Heart left ventricle (tissue), 13 donors: ENCODE data around the gene ADCY1.

Experiments
- POLR2A ChIP-seq, 2 donors: fragments of 450-650 bp; IDR thresholded peaks; one replicate each; pipeline ENCODE4 v1.6.1; 2017; ENCODE audit warnings: antibody characterized with exemption in 2 of 2, mild to moderate bottlenecking in 2 of 2, moderate library complexity in 2 of 2
- TF ChIP-seq, protein P1 (sequence below), 12 donors: fragments of 200-600 bp; sonication (generic) in 4 of 12; IDR thresholded peaks; one replicate each; pipeline versions ENCODE4 v1.5.0 to v1.8.0; 2018 to 2022; ENCODE audit warnings: antibody characterized with exemption in 12 of 12, mild to moderate bottlenecking in 5 of 12
- donor health status: ischemic (EF 13 %, LVEDD 7.1; RV severe dilation, severe dysfunction).
- donor health status: DM: no; HTN: yes; CAD: no.
- donor health status: DM: no; HTN: no; CAD: no.
- donor health status: ischemic (EF 25% LVEDD 6.9; RV normal size, moderate dysfunction).
- donor health status: ischemic (EF 25% LVEDD 5.7; RV mildly dilated, moderate dysfunction).
- donor health status: ischemic (EF 35%, LVEDD 5.7; RV mildly dilated, moderate dysfunction).
- donor health status: nonischemic (EF 11% LVEDD 7.7; RV severe dilation, severe dysfunction).
- donor health status: DM: yes; HTN: yes; CAD: no.
- donor health status: PGD.
- donor health status: ischemic (EF 29% LVEDD 5.4; RV normal size, mild dysfunction).
- donor health status: nonischemic (EF 23%, LVEDD 6.1; RV moderate dilation, normal function).

DNA sequence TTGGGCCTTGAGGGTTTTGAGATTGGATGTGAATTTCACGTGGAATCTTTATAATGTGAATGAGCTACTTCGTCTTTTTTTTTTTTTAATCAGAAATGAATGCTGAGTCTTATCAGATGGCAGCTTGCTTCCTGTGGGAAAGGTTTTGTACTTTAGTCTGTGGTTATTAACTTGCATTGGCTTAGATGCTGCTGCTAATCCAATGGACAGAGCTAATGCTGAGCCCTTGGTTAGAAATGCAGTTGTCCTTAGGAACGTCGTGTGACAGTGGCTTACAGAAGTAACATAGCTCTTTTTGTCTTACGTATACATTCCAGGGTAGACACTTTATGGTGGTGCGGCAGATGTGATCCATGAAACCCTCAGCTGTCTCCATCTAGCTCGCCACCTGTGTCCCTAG lies 32.8 kb downstream of the ADCY1 start:
- TF ChIP-seq POLR2A (IDR thresholded peaks at IDR 0.05) = no peak
- TF ChIP-seq, protein P1, sequence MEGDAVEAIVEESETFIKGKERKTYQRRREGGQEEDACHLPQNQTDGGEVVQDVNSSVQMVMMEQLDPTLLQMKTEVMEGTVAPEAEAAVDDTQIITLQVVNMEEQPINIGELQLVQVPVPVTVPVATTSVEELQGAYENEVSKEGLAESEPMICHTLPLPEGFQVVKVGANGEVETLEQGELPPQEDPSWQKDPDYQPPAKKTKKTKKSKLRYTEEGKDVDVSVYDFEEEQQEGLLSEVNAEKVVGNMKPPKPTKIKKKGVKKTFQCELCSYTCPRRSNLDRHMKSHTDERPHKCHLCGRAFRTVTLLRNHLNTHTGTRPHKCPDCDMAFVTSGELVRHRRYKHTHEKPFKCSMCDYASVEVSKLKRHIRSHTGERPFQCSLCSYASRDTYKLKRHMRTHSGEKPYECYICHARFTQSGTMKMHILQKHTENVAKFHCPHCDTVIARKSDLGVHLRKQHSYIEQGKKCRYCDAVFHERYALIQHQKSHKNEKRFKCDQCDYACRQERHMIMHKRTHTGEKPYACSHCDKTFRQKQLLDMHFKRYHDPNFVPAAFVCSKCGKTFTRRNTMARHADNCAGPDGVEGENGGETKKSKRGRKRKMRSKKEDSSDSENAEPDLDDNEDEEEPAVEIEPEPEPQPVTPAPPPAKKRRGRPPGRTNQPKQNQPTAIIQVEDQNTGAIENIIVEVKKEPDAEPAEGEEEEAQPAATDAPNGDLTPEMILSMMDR (IDR thresholded peaks at IDR 0.05) = no peak
